ENCODE data around the gene ZFHX3. TPM values are rescaled to one million over a fixed set of nuclear protein-coding genes. Genes with fewer than 3 reads are reported as not detected.

Gene ZFHX3
- total and polyA plus RNA-seq, 2 experiments from 2014 or later = 2.8 to 3.9 TPM

- no peaks in the 10 kb centered on the region for H3K9me2 ChIP-seq (ENCODE audit: insufficient read depth)
- no peak overlapping the region for H3K9ac ChIP-seq
- peaks cover 88% of the 10 kb centered on the region for H3K79me2 ChIP-seq (ENCODE audit: insufficient read depth)
- no peak overlapping the region for H3K4me3 ChIP-seq
- H3F3A ChIP-seq (ENCODE audit: insufficient read depth) = peaks cover 29% of the 10 kb centered on the region
- H3K4me1 ChIP-seq (ENCODE audit: insufficient read depth) = peaks cover 29% of the 10 kb centered on the region
- H3K36me3 ChIP-seq (ENCODE audit: low read depth) = no peaks in the 10 kb centered on the region
- no peaks in the 10 kb centered on the region for H3K27me3 ChIP-seq (replicated peaks; ENCODE audit: insufficient read depth)
- no peak overlapping the region for H2AFZ ChIP-seq
- no peaks in the 10 kb centered on the region for H3K9me3 ChIP-seq (ENCODE audit: low read depth)
- H4K20me1 ChIP-seq (ENCODE audit: insufficient read depth) = no peaks in the 10 kb centered on the region
- 94 to 98% methylated on average over 2 of the region's 2 CpGs for WGBS, 2 experiments (ENCODE audit: low coverage in 1 of 2, low lambda C conversion rate in 2 of 2, missing lambda C conversion rate in 2 of 2)
- H3K4me2 ChIP-seq (ENCODE audit: unreplicated experiment) = no peak overlapping the region
- TF ChIP-seq EZH2phosphoT487 (IDR thresholded peaks at IDR 0.05; ENCODE audit: insufficient read depth, low read depth) (no peak), EZH2 (IDR thresholded peaks at IDR 0.05; ENCODE audit: insufficient read depth, poor library complexity, severe bottlenecking) (no peak)
- in situ Hi-C loops (cut with MboI) = no loop called here
- no peak for DNase-seq
- no peak overlapping the region for H3K27ac ChIP-seq
Measured at GRCh38 chr16:72936408-72936807, 111.5 kb downstream of the ZFHX3 start.

DNA sequence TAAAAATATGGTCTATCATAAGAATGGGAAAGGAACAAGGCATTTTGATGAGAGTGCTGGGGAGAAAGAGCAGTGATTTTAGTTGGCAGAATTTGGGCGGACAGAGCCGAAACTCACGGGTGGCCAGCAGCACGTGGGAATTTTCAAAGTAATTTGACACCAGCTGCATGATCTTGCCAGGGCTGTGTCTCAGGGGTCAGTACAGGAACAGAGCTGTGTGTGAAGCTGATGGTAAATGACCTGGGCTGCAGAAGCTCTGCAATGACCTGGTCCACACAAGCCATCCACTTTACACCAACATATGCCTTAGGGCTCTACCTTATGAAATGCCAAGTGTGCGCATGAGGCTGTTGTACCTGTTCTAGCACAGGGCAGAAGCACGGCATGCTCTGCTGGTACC, 112.0 kb downstream of the ZFHX3 start:
- TF ChIP-seq EZH2 (IDR thresholded peaks at IDR 0.05; ENCODE audit: insufficient read depth, poor library complexity, severe bottlenecking) (no peak), EZH2phosphoT487 (IDR thresholded peaks at IDR 0.05; ENCODE audit: insufficient read depth, low read depth) (no peak)
- H3K36me3 ChIP-seq (ENCODE audit: low read depth) = no peaks in the 10 kb centered on the region
- 82 to 86% methylated on average over 6 of the region's 6 CpGs for WGBS, 2 experiments (ENCODE audit: low coverage in 1 of 2, low lambda C conversion rate in 2 of 2, missing lambda C conversion rate in 2 of 2)
- H3K4me1 ChIP-seq (ENCODE audit: insufficient read depth) = peaks cover 33% of the 10 kb centered on the region
- H3K27ac ChIP-seq = no peak overlapping the region
- peaks cover 83% of the 10 kb centered on the region for H3K79me2 ChIP-seq (ENCODE audit: insufficient read depth)
- H4K20me1 ChIP-seq (ENCODE audit: insufficient read depth) = 0 out of 2 replicates have a peak, but pooled peaks cover under 1% of the 10 kb centered on the region
- no peak overlapping the region for H3K9ac ChIP-seq
- H3K9me3 ChIP-seq (ENCODE audit: low read depth) = no peaks in the 10 kb centered on the region
- no peak overlapping the region for H3K4me3 ChIP-seq
- in situ Hi-C loops (cut with MboI) = no loop called here
- DNase-seq = no peak
- no peak overlapping the region for H3K4me2 ChIP-seq (ENCODE audit: unreplicated experiment)
- H3K9me2 ChIP-seq (ENCODE audit: insufficient read depth) = no peaks in the 10 kb centered on the region
- H3F3A ChIP-seq (ENCODE audit: insufficient read depth) = peaks cover 31% of the 10 kb centered on the region
- no peak overlapping the region for H2AFZ ChIP-seq
- no peaks in the 10 kb centered on the region for H3K27me3 ChIP-seq (replicated peaks; ENCODE audit: insufficient read depth)

DNA sequence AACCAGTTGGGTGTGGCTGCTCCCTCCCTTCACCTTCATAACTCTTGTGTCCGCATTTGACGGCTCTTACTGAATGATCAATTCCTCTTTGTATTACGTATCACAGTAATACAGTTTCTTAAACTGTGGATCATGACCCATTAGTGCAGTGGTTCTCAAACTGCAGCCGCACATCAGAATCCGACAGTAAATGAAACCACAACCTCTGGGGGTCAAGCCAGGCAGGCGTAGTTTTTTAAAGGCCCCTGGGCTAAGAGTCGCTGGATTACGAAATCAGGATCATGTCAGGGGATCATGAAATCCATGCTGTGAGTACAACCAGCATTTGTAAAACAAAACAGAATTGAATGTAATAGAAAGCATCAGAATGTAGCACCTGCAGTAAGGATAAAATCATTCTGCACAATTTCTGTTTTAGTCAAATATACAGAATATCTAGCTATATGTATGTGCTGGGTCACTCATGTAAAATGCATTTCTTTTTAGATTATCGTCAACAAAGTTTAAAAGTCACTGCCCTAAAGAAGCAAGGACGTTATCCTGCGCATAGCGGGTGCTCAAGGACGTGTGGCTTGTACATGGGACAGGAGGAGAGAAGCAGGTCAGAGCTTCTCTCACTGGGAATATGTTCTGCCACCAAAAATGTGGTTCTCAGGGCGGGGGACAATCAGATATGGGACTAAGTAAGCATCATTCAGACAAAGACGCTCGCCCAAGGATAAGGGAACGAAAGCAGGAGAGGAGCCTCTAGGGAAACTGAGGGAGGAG, 113.1 kb downstream of the ZFHX3 start:
- no peak overlapping the region for H2AFZ ChIP-seq
- in situ Hi-C loops (cut with MboI) = no loop called here
- no peak overlapping the region for H3K4me2 ChIP-seq (ENCODE audit: unreplicated experiment)
- H4K20me1 ChIP-seq (ENCODE audit: insufficient read depth) = 0 out of 2 replicates have a peak, but pooled peaks cover 3% of the 10 kb centered on the region
- no peaks in the 10 kb centered on the region for H3K9me2 ChIP-seq (ENCODE audit: insufficient read depth)
- H3K27ac ChIP-seq = no peak overlapping the region
- H3K9me3 ChIP-seq (ENCODE audit: low read depth) = no peaks in the 10 kb centered on the region
- no peak for DNase-seq
- no peak for TF ChIP-seq EZH2phosphoT487 (IDR thresholded peaks at IDR 0.05; ENCODE audit: insufficient read depth, low read depth)
- no peak for TF ChIP-seq EZH2 (IDR thresholded peaks at IDR 0.05; ENCODE audit: insufficient read depth, poor library complexity, severe bottlenecking)
- WGBS, 2 experiments (ENCODE audit: low coverage in 1 of 2, low lambda C conversion rate in 2 of 2, missing lambda C conversion rate in 2 of 2) = 95 to 97% methylated on average over 17 of the region's 17 CpGs
- H3K27me3 ChIP-seq (replicated peaks; ENCODE audit: insufficient read depth) = no peaks in the 10 kb centered on the region
- no peak overlapping the region for H3K4me3 ChIP-seq
- H3K4me1 ChIP-seq (ENCODE audit: insufficient read depth) = peaks cover 39% of the 10 kb centered on the region
- no peaks in the 10 kb centered on the region for H3K36me3 ChIP-seq (ENCODE audit: low read depth)
- H3F3A ChIP-seq (ENCODE audit: insufficient read depth) = peaks cover 37% of the 10 kb centered on the region
- H3K9ac ChIP-seq = no peak overlapping the region
- H3K79me2 ChIP-seq (ENCODE audit: insufficient read depth) = peaks cover 72% of the 10 kb centered on the region

DNA sequence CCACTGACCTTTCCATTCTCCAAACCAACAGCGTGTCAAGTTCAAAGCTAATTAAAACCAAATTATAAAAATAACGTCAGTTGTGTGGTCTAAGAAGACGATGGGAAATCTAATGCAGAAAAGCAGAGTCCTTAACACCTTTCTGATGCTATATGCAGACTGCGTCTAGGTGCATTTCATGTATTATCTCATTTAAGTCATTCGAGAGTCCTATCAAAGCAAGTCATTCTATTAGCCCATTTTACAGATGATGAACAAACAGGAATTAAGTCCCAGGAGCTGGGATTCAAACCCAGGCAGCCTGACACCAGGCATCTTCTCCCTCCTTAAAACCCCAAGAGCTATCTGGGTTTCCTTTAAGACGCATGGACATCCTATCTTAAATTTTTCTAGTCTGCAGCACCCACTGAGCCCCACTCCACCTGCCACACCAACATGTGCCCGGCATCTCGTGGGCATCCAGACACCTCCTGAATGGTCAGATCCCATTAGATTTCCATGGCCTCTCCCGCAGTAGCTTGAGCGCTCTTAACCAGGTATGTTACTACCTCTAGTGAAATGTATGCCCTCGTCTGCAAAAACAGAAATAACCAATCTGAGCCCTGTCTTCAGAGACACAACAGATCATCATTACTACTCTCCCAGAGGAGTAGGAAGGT, 115.1 kb downstream of the ZFHX3 start:
- Histone ChIP-seq H3K9ac (no peak overlapping the region), H3K36me3 (ENCODE audit: low read depth) (no peaks in the 10 kb centered on the region), H3K27ac (no peak overlapping the region), H3F3A (ENCODE audit: insufficient read depth) (peaks cover 17% of the 10 kb centered on the region), H3K4me2 (ENCODE audit: unreplicated experiment) (no peak overlapping the region), H3K27me3 (replicated peaks; ENCODE audit: insufficient read depth) (no peaks in the 10 kb centered on the region), H3K9me3 (ENCODE audit: low read depth) (no peaks in the 10 kb centered on the region), H3K4me1 (ENCODE audit: insufficient read depth) (peaks cover 20% of the 10 kb centered on the region), H3K9me2 (ENCODE audit: insufficient read depth) (no peaks in the 10 kb centered on the region), H3K4me3 (no peak overlapping the region), H4K20me1 (ENCODE audit: insufficient read depth) (0 out of 2 replicates have a peak, but pooled peaks cover 3% of the 10 kb centered on the region), H3K79me2 (ENCODE audit: insufficient read depth) (peaks cover 80% of the 10 kb centered on the region), H2AFZ (no peak overlapping the region)
- no peak for TF ChIP-seq EZH2phosphoT487 (IDR thresholded peaks at IDR 0.05; ENCODE audit: insufficient read depth, low read depth)
- TF ChIP-seq EZH2 (IDR thresholded peaks at IDR 0.05; ENCODE audit: insufficient read depth, poor library complexity, severe bottlenecking) = no peak
- in situ Hi-C loops (cut with MboI) = no loop called here
- DNase-seq = no peak
- 97% methylated on average over 11 of the region's 11 CpGs for WGBS, 2 experiments (ENCODE audit: low coverage in 1 of 2, low lambda C conversion rate in 2 of 2, missing lambda C conversion rate in 2 of 2)

All from GM23248 (cell line).